ENCODE data around the gene ZNF804B.

ZNF804B gene

GRCh38 chr7:89029864-89030263, 270.4 kb downstream of the ZNF804B start:
- no peak overlapping the region for H3K27ac ChIP-seq (ENCODE audit: low read length)
- H2AFZ ChIP-seq (ENCODE audit: low read depth, low read length): no peak overlapping the region
- no peaks in the 10 kb centered on the region for H3K9me3 ChIP-seq (ENCODE audit: insufficient read depth, low read length)

DNA sequence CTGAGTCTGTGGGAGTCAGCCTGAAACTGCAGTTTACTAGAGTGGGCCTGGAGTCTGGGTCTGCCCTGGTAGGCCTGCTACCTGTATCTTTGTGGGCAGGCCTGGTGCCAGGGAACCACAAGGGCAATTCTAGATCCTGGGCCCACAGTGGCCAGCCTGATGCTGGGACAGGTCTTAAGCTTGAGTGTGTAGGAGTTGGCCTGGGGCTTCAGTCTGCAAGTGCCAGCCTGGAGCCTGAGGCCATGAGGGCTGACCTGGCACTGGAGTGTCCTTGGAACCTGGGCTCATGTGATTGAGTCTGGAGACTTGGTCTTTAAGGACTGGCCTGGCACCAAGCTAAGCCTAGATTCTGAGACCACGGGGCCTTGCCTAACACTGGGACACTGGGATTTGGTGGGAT, 281.7 kb downstream of the ZNF804B start:
- no peaks in the 10 kb centered on the region for H3K4me1 ChIP-seq (ENCODE audit: low read length)
- H2AFZ ChIP-seq (ENCODE audit: low read depth, low read length): no peak overlapping the region
- H3K9me3 ChIP-seq (ENCODE audit: insufficient read depth, low read length): no peaks in the 10 kb centered on the region
- H3K36me3 ChIP-seq (replicated peaks; ENCODE audit: low read depth, low read length): no peaks in the 10 kb centered on the region
- H3K9ac ChIP-seq (ENCODE audit: low read length): no peak overlapping the region
- H3K79me2 ChIP-seq (ENCODE audit: low read length): no peaks in the 10 kb centered on the region
- H3K4me3 ChIP-seq (ENCODE audit: low read length): no peak overlapping the region
- no peaks in the 10 kb centered on the region for H3K27me3 ChIP-seq (ENCODE audit: low read depth, low read length)
- H3K27ac ChIP-seq (ENCODE audit: low read length): no peak overlapping the region
- TF ChIP-seq EZH2phosphoT487 (IDR thresholded peaks at IDR 0.05; ENCODE audit: low read depth) (no peak), CTCF (IDR thresholded peaks at IDR 0.05; ENCODE audit: low read depth, low read length) (no peak)
- no peak overlapping the region for H3K4me2 ChIP-seq (ENCODE audit: low read length)
- no peaks in the 10 kb centered on the region for H4K20me1 ChIP-seq (ENCODE audit: insufficient read depth, low read length)

More at GRCh38 chr7:89029864-89030263, 270.4 kb downstream of the ZNF804B start:
- H3K79me2 ChIP-seq (ENCODE audit: low read length): no peaks in the 10 kb centered on the region
- H3K9ac ChIP-seq (ENCODE audit: low read length): no peak overlapping the region
- H4K20me1 ChIP-seq (ENCODE audit: insufficient read depth, low read length): no peaks in the 10 kb centered on the region
- no peak for TF ChIP-seq EZH2phosphoT487 (IDR thresholded peaks at IDR 0.05; ENCODE audit: low read depth)
- H3K27me3 ChIP-seq (ENCODE audit: low read depth, low read length): no peaks in the 10 kb centered on the region
- H3K4me2 ChIP-seq (ENCODE audit: low read length): no peak overlapping the region
- H3K36me3 ChIP-seq (replicated peaks; ENCODE audit: low read depth, low read length): no peaks in the 10 kb centered on the region
- H3K4me3 ChIP-seq (ENCODE audit: low read length): no peak overlapping the region
- H3K4me1 ChIP-seq (ENCODE audit: low read length): no peaks in the 10 kb centered on the region

- no peak overlapping the region for H3K9ac ChIP-seq (ENCODE audit: low read length)
- H3K4me1 ChIP-seq (ENCODE audit: low read length): no peaks in the 10 kb centered on the region
- H3K27me3 ChIP-seq (ENCODE audit: low read depth, low read length): no peaks in the 10 kb centered on the region
- no peaks in the 10 kb centered on the region for H3K9me3 ChIP-seq (ENCODE audit: insufficient read depth, low read length)
- H3K4me2 ChIP-seq (ENCODE audit: low read length): no peak overlapping the region
- H2AFZ ChIP-seq (ENCODE audit: low read depth, low read length): no peak overlapping the region
- H3K4me3 ChIP-seq (ENCODE audit: low read length): no peak overlapping the region
- TF ChIP-seq CTCF (IDR thresholded peaks at IDR 0.05; ENCODE audit: low read depth, low read length) (no peak), EZH2phosphoT487 (IDR thresholded peaks at IDR 0.05; ENCODE audit: low read depth) (no peak)
- H3K27ac ChIP-seq (ENCODE audit: low read length): no peak overlapping the region
- H4K20me1 ChIP-seq (ENCODE audit: insufficient read depth, low read length): no peaks in the 10 kb centered on the region
- H3K79me2 ChIP-seq (ENCODE audit: low read length): no peaks in the 10 kb centered on the region
- H3K36me3 ChIP-seq (replicated peaks; ENCODE audit: low read depth, low read length): no peaks in the 10 kb centered on the region
Measured at GRCh38 chr7:89042940-89043339, 283.4 kb downstream of the ZNF804B start.

- Histone ChIP-seq H3K4me3 (ENCODE audit: low read length) (no peak overlapping the region), H3K27me3 (ENCODE audit: low read depth, low read length) (no peaks in the 10 kb centered on the region), H3K9ac (ENCODE audit: low read length) (no peak overlapping the region), H3K36me3 (replicated peaks; ENCODE audit: low read depth, low read length) (no peaks in the 10 kb centered on the region), H2AFZ (ENCODE audit: low read depth, low read length) (no peak overlapping the region), H4K20me1 (ENCODE audit: insufficient read depth, low read length) (no peaks in the 10 kb centered on the region), H3K4me2 (ENCODE audit: low read length) (no peak overlapping the region), H3K9me3 (ENCODE audit: insufficient read depth, low read length) (no peaks in the 10 kb centered on the region), H3K27ac (ENCODE audit: low read length) (no peak overlapping the region), H3K4me1 (ENCODE audit: low read length) (no peaks in the 10 kb centered on the region), H3K79me2 (ENCODE audit: low read length) (no peaks in the 10 kb centered on the region)
- no peak for TF ChIP-seq CTCF (IDR thresholded peaks at IDR 0.05; ENCODE audit: low read depth, low read length)
- no peak for TF ChIP-seq EZH2phosphoT487 (IDR thresholded peaks at IDR 0.05; ENCODE audit: low read depth)
Measured at GRCh38 chr7:89049043-89049442, 289.5 kb downstream of the ZNF804B start.

DNA sequence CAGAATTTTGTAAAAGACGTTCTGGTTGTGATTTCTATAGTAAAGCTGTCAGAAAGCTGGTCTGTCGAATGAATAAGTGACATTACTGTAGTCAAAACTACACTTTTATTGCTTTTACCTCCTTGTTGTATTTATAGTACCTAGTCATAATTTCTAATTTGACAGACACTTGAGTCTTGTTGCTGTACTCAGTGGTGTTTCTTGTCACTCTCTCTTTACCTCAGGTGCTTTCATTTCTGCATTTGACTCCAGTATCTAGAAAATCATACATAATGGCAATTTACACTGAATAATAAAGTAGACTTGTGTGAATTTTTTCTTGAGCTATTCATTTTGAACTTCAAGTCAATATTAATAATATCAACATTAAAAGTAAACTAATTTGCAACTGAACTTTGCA, 293.6 kb downstream of the ZNF804B start:
- no peaks in the 10 kb centered on the region for H3K9me3 ChIP-seq (ENCODE audit: insufficient read depth, low read length)
- no peak overlapping the region for H3K4me2 ChIP-seq (ENCODE audit: low read length)
- H3K9ac ChIP-seq (ENCODE audit: low read length): no peak overlapping the region
- no peak overlapping the region for H2AFZ ChIP-seq (ENCODE audit: low read depth, low read length)
- no peaks in the 10 kb centered on the region for H3K79me2 ChIP-seq (ENCODE audit: low read length)
- no peak overlapping the region for H3K27ac ChIP-seq (ENCODE audit: low read length)
- no peaks in the 10 kb centered on the region for H3K27me3 ChIP-seq (ENCODE audit: low read depth, low read length)
- no peaks in the 10 kb centered on the region for H3K4me1 ChIP-seq (ENCODE audit: low read length)
- H3K4me3 ChIP-seq (ENCODE audit: low read length): no peak overlapping the region
- H3K36me3 ChIP-seq (replicated peaks; ENCODE audit: low read depth, low read length): no peaks in the 10 kb centered on the region
- TF ChIP-seq EZH2phosphoT487 (IDR thresholded peaks at IDR 0.05; ENCODE audit: low read depth): no peak
- no peak for TF ChIP-seq CTCF (IDR thresholded peaks at IDR 0.05; ENCODE audit: low read depth, low read length)
- H4K20me1 ChIP-seq (ENCODE audit: insufficient read depth, low read length): no peaks in the 10 kb centered on the region

Measured in OCI-LY3 (cell line).